Gastrocnemius medialis (tissue), 4 donors: ENCODE measurements around the gene BMX. TPM values are rescaled to one million over a fixed set of nuclear protein-coding genes. Genes with fewer than 3 reads are reported as not detected.
A peak's percentile ranks its signal among the peaks of the same experiment; 100 is the strongest.

Experiments used
- ATAC-seq, 2 donors: fragments of 150-250 bp; one replicate each; pipeline ENCODE4 v1.9.1; 2016
- DNase-seq, 2 donors: peaks; one replicate each; pipeline ENCODE4 v3.0.0-alpha.2; 2019
- H3K27ac ChIP-seq, 4 donors: fragments of 200-600 bp; sonication (generic); 1 replicate in 1 of 4; 2 replicates in 3 of 4; pipeline ENCODE4 v1.5.1; 2016 to 2018; ENCODE audit warnings: mild to moderate bottlenecking in 2 of 4, moderate library complexity in 1 of 4
- H3K27me3 ChIP-seq, 3 donors: fragments of 200-600 bp; sonication (generic) in 2 of 3; 1 replicate in 1 of 3; 2 replicates in 2 of 3; pipeline versions ENCODE4 v1.5.1 to v1.6.0; 2016 to 2019; ENCODE audit warnings: mild to moderate bottlenecking in 1 of 3, moderate library complexity in 1 of 3
- H3K36me3 ChIP-seq, 2 donors: fragments of 200-600 bp; sonication (generic) in 1 of 2; one replicate each; pipeline ENCODE4 v1.5.1; 2017 to 2018
- H3K4me1 ChIP-seq, 2 donors: fragments of 200-600 bp; sonication (generic) in 1 of 2; one replicate each; pipeline ENCODE4 v1.5.1; 2016 to 2017; ENCODE audit warnings: mild to moderate bottlenecking in 2 of 2
- H3K4me3 ChIP-seq, 4 donors: fragments of 200-600 bp; sonication (generic) in 3 of 4; 1 replicate in 1 of 4; 2 replicates in 3 of 4; pipeline ENCODE4 v1.5.1; 2016 to 2019; ENCODE audit warnings: mild to moderate bottlenecking in 2 of 4
- H3K9me3 ChIP-seq, 3 donors: fragments of 200-600 bp; sonication (generic) in 2 of 3; 1 replicate in 1 of 3; 2 replicates in 2 of 3; pipeline ENCODE4 v1.5.1; 2016 to 2019
- POLR2A ChIP-seq, 2 donors: fragments of 450-650 bp; IDR thresholded peaks; one replicate each; pipeline ENCODE4 v1.6.1; 2017; ENCODE audit warnings: antibody characterized with exemption in 2 of 2, mild to moderate bottlenecking in 2 of 2, moderate library complexity in 2 of 2
- in situ Hi-C, 4 donors: fragments of 200-750 bp; cut with MboI; loops; one replicate each; pipeline versions ENCODE4 v1.15.0 to v1.8.0; 2017; ENCODE audit warnings: low sequenced_read_pairs in 4 of 4
- intact Hi-C: fragments of 100-400 bp; cut with DNase I; formaldehyde crosslinking; loops from one replicate; pipeline ENCODE4 v1.15.1; 2023; ENCODE audit warnings: low total_unique reads
- total RNA-seq, 4 donors: library from RNA; depleted of rRNA; stranded (reverse); fragments of >200 nt; gene quantifications; one replicate each; pipeline versions ENCODE4 v1.1.0 to v1.2.3, GENCODE V29; 2016
- TF ChIP-seq, protein P1 (sequence below), 5 experiments: fragments of 450-650 bp in 3 of 5; fragments of 200-600 bp in 2 of 5; sonication (generic) in 2 of 5; IDR thresholded peaks in 4 of 5; conservative IDR thresholded peaks in 1 of 5; 1 replicate in 4 of 5; 2 replicates in 1 of 5; pipeline ENCODE4 v1.5.1; 2016 to 2019; ENCODE audit warnings: antibody characterized with exemption in 5 of 5, mild to moderate bottlenecking in 3 of 5, moderate library complexity in 3 of 5

BMX gene
- total RNA-seq, 4 donors from 2014 or later, result 0.40 to 2.4 (median 0.82) TPM

DNA sequence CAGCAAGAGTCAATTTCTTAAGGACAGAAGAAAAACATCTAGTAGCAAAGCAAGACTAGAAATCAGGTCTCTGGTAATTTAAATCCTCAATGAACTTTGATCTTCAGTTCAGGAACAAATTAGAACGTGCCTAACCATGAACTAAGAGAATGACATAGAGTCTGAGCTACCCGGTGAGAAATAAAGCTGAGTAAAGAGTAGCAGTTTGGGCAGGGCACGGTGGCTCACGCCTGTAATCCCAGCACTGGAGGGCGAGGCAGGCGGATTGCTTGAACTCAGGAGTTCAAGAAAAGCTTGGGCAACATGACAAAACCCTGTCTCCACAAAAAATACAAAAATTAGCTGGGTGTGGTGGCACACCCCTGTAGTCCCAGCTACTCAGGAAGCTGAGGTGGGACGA lies 62.4 kb downstream of the BMX start:
- Histone ChIP-seq H3K9me3 (no peaks in the 10 kb centered on the region), H3K4me1 (no peaks in the 10 kb centered on the region), H3K36me3 (no peaks in the 10 kb centered on the region), H3K4me3 (no peak overlapping the region), H3K27ac (no peak overlapping the region), H3K27me3 (no peaks in the 10 kb centered on the region)
- in situ Hi-C loops, result loop anchor here in 1 of 4 donors (10.0 kb wide), 2 partner anchors 88 to 218 kb away; no protein-coding TSS in a partner anchor
- intact Hi-C loops, result loop anchor here (10.0 kb wide), 1 partner anchor 218 kb away; no protein-coding TSS in a partner anchor
- no peak for DNase-seq
- no peak for TF ChIP-seq POLR2A (IDR thresholded peaks at IDR 0.05)
- TF ChIP-seq, protein P1, sequence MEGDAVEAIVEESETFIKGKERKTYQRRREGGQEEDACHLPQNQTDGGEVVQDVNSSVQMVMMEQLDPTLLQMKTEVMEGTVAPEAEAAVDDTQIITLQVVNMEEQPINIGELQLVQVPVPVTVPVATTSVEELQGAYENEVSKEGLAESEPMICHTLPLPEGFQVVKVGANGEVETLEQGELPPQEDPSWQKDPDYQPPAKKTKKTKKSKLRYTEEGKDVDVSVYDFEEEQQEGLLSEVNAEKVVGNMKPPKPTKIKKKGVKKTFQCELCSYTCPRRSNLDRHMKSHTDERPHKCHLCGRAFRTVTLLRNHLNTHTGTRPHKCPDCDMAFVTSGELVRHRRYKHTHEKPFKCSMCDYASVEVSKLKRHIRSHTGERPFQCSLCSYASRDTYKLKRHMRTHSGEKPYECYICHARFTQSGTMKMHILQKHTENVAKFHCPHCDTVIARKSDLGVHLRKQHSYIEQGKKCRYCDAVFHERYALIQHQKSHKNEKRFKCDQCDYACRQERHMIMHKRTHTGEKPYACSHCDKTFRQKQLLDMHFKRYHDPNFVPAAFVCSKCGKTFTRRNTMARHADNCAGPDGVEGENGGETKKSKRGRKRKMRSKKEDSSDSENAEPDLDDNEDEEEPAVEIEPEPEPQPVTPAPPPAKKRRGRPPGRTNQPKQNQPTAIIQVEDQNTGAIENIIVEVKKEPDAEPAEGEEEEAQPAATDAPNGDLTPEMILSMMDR (IDR thresholded peaks at IDR 0.05 in 4 of 5, conservative IDR thresholded peaks at IDR 0.05 in 1 of 5), result no peak
- no peak for ATAC-seq

DNA sequence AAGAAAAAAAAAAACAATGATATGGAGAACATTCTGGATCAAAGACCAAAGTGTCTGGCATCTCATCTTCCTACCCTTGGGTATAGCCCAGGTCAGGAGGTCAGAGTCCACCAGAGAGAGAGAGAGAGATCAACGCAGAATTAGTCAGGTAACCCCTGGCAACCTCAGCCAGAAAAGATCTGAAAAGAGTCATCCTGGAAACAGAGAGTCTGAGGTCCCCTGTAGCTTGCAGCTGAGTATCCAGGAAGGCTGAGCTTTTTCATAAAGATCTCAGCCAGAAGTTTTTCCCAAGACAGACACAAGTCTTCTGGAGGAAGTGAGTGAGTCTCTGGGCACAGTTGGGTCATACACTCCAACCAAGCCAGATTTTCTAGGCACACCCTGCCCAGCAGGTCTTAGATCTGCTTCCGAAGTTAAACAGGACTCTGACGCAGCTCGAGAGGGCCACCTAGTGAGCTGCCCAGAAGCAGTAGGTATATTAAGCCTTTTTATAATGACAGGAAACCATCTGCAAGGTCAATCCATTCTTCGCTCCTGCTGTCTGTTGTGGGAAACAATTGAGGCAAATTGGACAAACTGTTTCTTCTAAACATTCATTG lies 64.5 kb downstream of the BMX start:
- intact Hi-C loops (loop anchor here (1.0 to 10.0 kb wide), 3 partner anchors 67 to 220 kb away; no protein-coding TSS in a partner anchor), in situ Hi-C loops (loop anchor here in 2 of 4 donors (5.0 to 10.0 kb wide), 3 partner anchors 90 to 220 kb away; no protein-coding TSS in a partner anchor)
- DNase-seq (peak; percentile 24 to 59), ATAC-seq (peak; percentile 85 to 96)
- no peak for TF ChIP-seq POLR2A (IDR thresholded peaks at IDR 0.05)
- TF ChIP-seq, protein P1 (IDR thresholded peaks at IDR 0.05 in 4 of 5, conservative IDR thresholded peaks at IDR 0.05 in 1 of 5), result peak in 4 of 5 experiments; percentile 26 to 61 (median 46)
- H3K9me3 ChIP-seq, result no peaks in the 10 kb centered on the region
- H3K4me3 ChIP-seq, result no peak overlapping the region
- H3K36me3 ChIP-seq, result no peaks in the 10 kb centered on the region
- no peak overlapping the region for H3K27ac ChIP-seq
- no peaks in the 10 kb centered on the region for H3K4me1 ChIP-seq
- peaks cover 0 to 4% (median 0%) of the 10 kb centered on the region in 3 donors for H3K27me3 ChIP-seq

DNA sequence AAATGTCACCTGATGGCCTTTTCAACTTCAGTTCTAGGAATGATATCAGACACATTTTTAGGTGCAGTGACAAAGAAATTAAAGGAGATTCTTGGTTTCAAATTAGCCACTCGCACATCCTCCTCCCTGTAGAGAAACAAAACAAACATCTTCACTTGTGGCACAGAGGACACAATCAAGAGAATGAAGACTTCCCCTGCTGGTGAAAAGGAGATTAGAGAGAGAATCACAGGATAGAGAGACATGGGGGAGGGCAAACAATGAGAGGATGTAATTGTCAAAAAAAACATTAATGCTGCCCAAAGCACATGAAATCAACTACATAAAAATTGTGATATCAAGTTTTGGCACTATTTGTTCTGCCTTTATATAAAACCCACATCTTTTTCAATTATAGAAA lies 65.6 kb downstream of the BMX start:
- DNase-seq, result no peak
- intact Hi-C loops, result loop anchor here (10.0 kb wide), 1 partner anchor 221 kb away; no protein-coding TSS in a partner anchor

DNA sequence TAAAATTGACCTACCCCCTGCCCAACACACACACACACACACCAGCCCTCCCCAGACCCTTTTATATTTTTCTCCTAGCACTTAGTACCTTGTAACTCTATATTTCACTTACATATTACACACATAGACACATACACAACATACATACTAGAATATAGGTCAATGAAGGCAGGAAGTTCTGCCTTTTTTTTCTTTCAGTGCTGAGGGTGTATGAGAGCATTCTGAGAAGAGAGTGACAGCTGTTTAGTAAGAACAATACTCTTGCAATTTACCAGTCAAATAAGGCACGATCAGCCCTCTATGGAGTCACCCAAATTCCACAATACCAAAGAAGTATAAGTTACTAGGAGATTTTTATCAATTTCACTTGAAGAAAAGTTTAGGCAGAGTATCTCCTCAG lies 66.7 kb downstream of the BMX start:
- no peak for DNase-seq
- no peak overlapping the region for H3K4me3 ChIP-seq
- TF ChIP-seq POLR2A (IDR thresholded peaks at IDR 0.05), result no peak
- TF ChIP-seq, protein P1 (IDR thresholded peaks at IDR 0.05 in 4 of 5, conservative IDR thresholded peaks at IDR 0.05 in 1 of 5), result no peak
- no peaks in the 10 kb centered on the region for H3K4me1 ChIP-seq
- H3K36me3 ChIP-seq, result no peaks in the 10 kb centered on the region
- no peak for ATAC-seq
- in situ Hi-C loops, result loop anchor here in 2 of 4 donors (5.0 to 10.0 kb wide), 3 partner anchors 92 to 222 kb away; no protein-coding TSS in a partner anchor
- no peaks in the 10 kb centered on the region for H3K9me3 ChIP-seq
- H3K27me3 ChIP-seq, result peaks cover 0 to 4% (median 0%) of the 10 kb centered on the region in 3 donors
- no peak overlapping the region for H3K27ac ChIP-seq
- intact Hi-C loops, result loop anchor here (10.0 kb wide), 1 partner anchor 222 kb away; no protein-coding TSS in a partner anchor

More for the DNA sequence above, 65.6 kb downstream of the BMX start:
- H3K4me1 ChIP-seq, result no peaks in the 10 kb centered on the region
- in situ Hi-C loops, result loop anchor here in 2 of 4 donors (5.0 to 10.0 kb wide), 3 partner anchors 91 to 221 kb away; no protein-coding TSS in a partner anchor
- ATAC-seq, result no peak
- H3K9me3 ChIP-seq, result no peaks in the 10 kb centered on the region
- no peaks in the 10 kb centered on the region for H3K36me3 ChIP-seq
- no peak for TF ChIP-seq POLR2A (IDR thresholded peaks at IDR 0.05)
- TF ChIP-seq, protein P1 (IDR thresholded peaks at IDR 0.05 in 4 of 5, conservative IDR thresholded peaks at IDR 0.05 in 1 of 5), result no peak
- peaks cover 0 to 4% (median 0%) of the 10 kb centered on the region in 3 donors for H3K27me3 ChIP-seq
- H3K27ac ChIP-seq, result no peak overlapping the region
- no peak overlapping the region for H3K4me3 ChIP-seq
